DOHH2 (cell line): ENCODE results near the gene ZNF101.

ENCODE experiments used
- H3F3A ChIP-seq: fragments of 200-600 bp; sonication (generic), shearing (Covaris generic); 2 replicates; pipeline ENCODE4 v1.6.0; 2016; ENCODE audit warnings: antibody characterized with exemption, mild to moderate bottlenecking; ENCODE audit not compliant: control insufficient read depth, insufficient read depth
- H3K27ac ChIP-seq: fragments of 200-600 bp; sonication (generic); 2 replicates; pipeline ENCODE4 v1.5.1; 2014; ENCODE audit warnings: low read depth, mild to moderate bottlenecking, low read length, moderate library complexity
- H3K27me3 ChIP-seq: fragments of 200-600 bp; sonication (generic); 2 replicates; pipeline ENCODE4 v1.6.1; 2014; ENCODE audit warnings: mild to moderate bottlenecking, low read length, mixed read lengths; ENCODE audit not compliant: control insufficient read depth
- H3K36me3 ChIP-seq: fragments of 200-600 bp; sonication (generic); 2 replicates; pipeline ENCODE4 v1.6.1; 2014; ENCODE audit warnings: mild to moderate bottlenecking, low read length, moderate library complexity, mixed read lengths; ENCODE audit not compliant: control insufficient read depth
- H3K4me1 ChIP-seq: fragments of 200-600 bp; sonication (generic); 2 replicates; pipeline ENCODE4 v1.6.1; 2014; ENCODE audit warnings: mild to moderate bottlenecking, low read length, mixed read lengths; ENCODE audit not compliant: control insufficient read depth
- H3K4me2 ChIP-seq: fragments of 200-600 bp; sonication (generic); 2 replicates; pipeline ENCODE4 v1.6.0; 2014; ENCODE audit warnings: mild to moderate bottlenecking, low read length, moderate library complexity
- H3K4me3 ChIP-seq: fragments of 200-600 bp; sonication (generic); 2 replicates; pipeline ENCODE4 v1.5.1; 2014; ENCODE audit warnings: mild to moderate bottlenecking, low read length, mixed read lengths
- H3K79me2 ChIP-seq: fragments of 200-600 bp; sonication (generic); 2 replicates; pipeline ENCODE4 v1.6.1; 2014; ENCODE audit warnings: mild to moderate bottlenecking, low read length, mixed read lengths; ENCODE audit not compliant: control insufficient read depth
- H3K9me2 ChIP-seq: fragments of 200-600 bp; sonication (generic); replicated peaks from 2 replicates; pipeline ENCODE4 v1.6.1; 2014; ENCODE audit warnings: mild to moderate bottlenecking, low read length, mixed read lengths; ENCODE audit not compliant: control insufficient read depth
- H3K9me3 ChIP-seq: fragments of 200-600 bp; sonication (generic); 2 replicates; pipeline ENCODE4 v1.6.1; 2014; ENCODE audit warnings: antibody characterized with exemption, low read length, mixed read lengths; ENCODE audit not compliant: control insufficient read depth, insufficient read depth
- H4K20me1 ChIP-seq: fragments of 200-600 bp; sonication (generic); 2 replicates; pipeline ENCODE4 v1.6.0; 2014; ENCODE audit warnings: low read depth, mild to moderate bottlenecking, antibody characterized with exemption, low read length, moderate library complexity; ENCODE audit not compliant: control insufficient read depth, insufficient read depth
- CTCF ChIP-seq: fragments of 200-600 bp; sonication (generic); IDR thresholded peaks from one replicate; pipeline ENCODE4 v1.5.1; 2014; ENCODE audit warnings: antibody characterized with exemption, mild to moderate bottlenecking, low read depth, low read length; ENCODE audit not compliant: poor library complexity, severe bottlenecking
- EZH2phosphoT487 ChIP-seq: fragments of 200-600 bp; sonication (generic); IDR thresholded peaks from 2 replicates; pipeline ENCODE4 v1.6.1; 2017; ENCODE audit warnings: borderline replicate concordance, mild to moderate bottlenecking, antibody characterized with exemption, low read length, moderate library complexity, mixed read lengths

Gene ZNF101

GRCh38 chr19:19623383-19623782, 45.3 kb upstream of the ZNF101 start:
- Histone ChIP-seq H3K27ac (no peak overlapping the region), H3K4me1 (peaks cover 24% of the 10 kb centered on the region), H3K36me3 (peaks cover 3% of the 10 kb centered on the region; the same call in 1 of the 2 replicates), H3F3A (no peaks in the 10 kb centered on the region), H3K4me2 (no peak overlapping the region), H4K20me1 (no peaks in the 10 kb centered on the region), H3K9me3 (no peaks in the 10 kb centered on the region), H3K9me2 (no peaks in the 10 kb centered on the region), H3K27me3 (no peaks in the 10 kb centered on the region), H3K79me2 (no peaks in the 10 kb centered on the region), H3K4me3 (no peak overlapping the region)
- no peak for TF ChIP-seq CTCF
- TF ChIP-seq EZH2phosphoT487 = no peak

- Histone ChIP-seq H3K27me3 (no peaks in the 10 kb centered on the region), H3K9me3 (no peaks in the 10 kb centered on the region), H3K9me2 (no peaks in the 10 kb centered on the region), H4K20me1 (no peaks in the 10 kb centered on the region), H3K4me3 (no peak overlapping the region), H3K4me1 (peaks cover 24% of the 10 kb centered on the region), H3K27ac (no peak overlapping the region), H3F3A (no peaks in the 10 kb centered on the region), H3K36me3 (peaks cover 3% of the 10 kb centered on the region; the same call in 1 of the 2 replicates), H3K79me2 (no peaks in the 10 kb centered on the region), H3K4me2 (no peak overlapping the region)
- TF ChIP-seq EZH2phosphoT487 (no peak), CTCF (no peak)
These were observed 44.5 kb upstream of the ZNF101 start for GRCh38 chr19:19624032-19624570.

- TF ChIP-seq EZH2phosphoT487 = no peak
- TF ChIP-seq CTCF = no peak
- Histone ChIP-seq H4K20me1 (no peaks in the 10 kb centered on the region), H3K9me3 (no peaks in the 10 kb centered on the region), H3K27ac (no peak overlapping the region), H3K4me2 (peak overlapping the region; percentile 90), H3K36me3 (peaks cover 23% of the 10 kb centered on the region), H3K27me3 (no peaks in the 10 kb centered on the region), H3K9me2 (no peaks in the 10 kb centered on the region), H3F3A (peaks cover 3% of the 10 kb centered on the region; the same call in 1 of the 2 replicates), H3K4me1 (peaks cover 21% of the 10 kb centered on the region), H3K79me2 (no peaks in the 10 kb centered on the region), H3K4me3 (peak overlapping the region; percentile 86)
These were observed 41.8 kb upstream of the ZNF101 start for GRCh38 chr19:19626516-19627472.
